Keratinocyte (primary cell): ENCODE data around the gene ARSB. TPM values are rescaled to one million over a fixed set of nuclear protein-coding genes. Genes with fewer than 3 reads are reported as not detected.

ENCODE experiments used
- DNase-seq: peaks from one replicate; pipeline ENCODE4 v3.0.0-alpha.2; 2011; ENCODE audit warnings: low read depth, missing footprints, low spot score
- FAIRE-seq: peaks from 2 replicates; lab custom pipeline; 2011; peaks lifted over from hg19 to GRCh38; lab: Jason Lieb, UNC
- H2AFZ ChIP-seq: 2 replicates; pipeline ENCODE4 v1.6.0; 2012; ENCODE audit warnings: low read length, control low read depth, inconsistent platforms; ENCODE audit not compliant: control insufficient read depth
- H3K27ac ChIP-seq: 2 replicates; pipeline ENCODE4 v1.5.1; 2011; ENCODE audit warnings: low read length; ENCODE audit not compliant: control insufficient read depth, insufficient read depth
- H3K27me3 ChIP-seq: 3 replicates; pipeline ENCODE4 v1.6.0; 2011; ENCODE audit warnings: low read length; ENCODE audit not compliant: control insufficient read depth, insufficient read depth; ENCODE audit errors: extremely low read depth
- H3K36me3 ChIP-seq, 2 experiments: 2 replicates in 1 of 2; 3 replicates in 1 of 2; pipeline ENCODE4 v1.5.1; 2011; ENCODE audit warnings: low read length in 2 of 2, mild to moderate bottlenecking in 1 of 2; ENCODE audit not compliant: control insufficient read depth in 2 of 2, insufficient read depth in 2 of 2; ENCODE audit errors: extremely low read depth in 1 of 2
- H3K4me1 ChIP-seq: 3 replicates; pipeline ENCODE4 v1.5.1; 2011; ENCODE audit warnings: low read length; ENCODE audit not compliant: control insufficient read depth, insufficient read depth; ENCODE audit errors: extremely low read depth
- H3K4me2 ChIP-seq: 3 replicates; pipeline ENCODE4 v1.6.0; 2011; ENCODE audit warnings: low read depth, low read length; ENCODE audit not compliant: control insufficient read depth, insufficient read depth; ENCODE audit errors: extremely low read depth
- H3K4me3 ChIP-seq, 3 experiments: fragments of 200-600 bp in 1 of 3; sonication (generic) in 1 of 3; 2 replicates in 2 of 3; 3 replicates in 1 of 3; pipeline ENCODE4 v1.5.1; 2011 to 2016; ENCODE audit warnings: low read length in 3 of 3, mild to moderate bottlenecking in 3 of 3, control low read depth in 2 of 3, inconsistent platforms in 1 of 3, low read depth in 1 of 3, mixed read lengths in 1 of 3, mixed run types in 1 of 3, moderate library complexity in 1 of 3; ENCODE audit not compliant: control insufficient read depth in 2 of 3, insufficient read depth in 2 of 3; ENCODE audit errors: extremely low read depth in 1 of 3
- H3K79me2 ChIP-seq: 2 replicates; pipeline ENCODE4 v1.6.0; 2012; ENCODE audit warnings: low read length; ENCODE audit not compliant: control insufficient read depth, insufficient read depth
- H3K9ac ChIP-seq: 3 replicates; pipeline ENCODE4 v1.6.0; 2011; ENCODE audit warnings: low read length; ENCODE audit not compliant: control insufficient read depth, insufficient read depth; ENCODE audit errors: extremely low read depth
- H3K9me1 ChIP-seq: 3 replicates; pipeline ENCODE4 v1.6.0; 2011; ENCODE audit warnings: low read length; ENCODE audit not compliant: control insufficient read depth, insufficient read depth; ENCODE audit errors: extremely low read depth
- H3K9me3 ChIP-seq: 2 replicates; pipeline ENCODE4 v1.5.1; 2012; ENCODE audit warnings: low read depth, low read length; ENCODE audit not compliant: control insufficient read depth
- H4K20me1 ChIP-seq: 3 replicates; pipeline ENCODE4 v1.6.0; 2011; ENCODE audit warnings: low read length; ENCODE audit not compliant: control insufficient read depth, insufficient read depth; ENCODE audit errors: extremely low read depth
- EZH2 ChIP-seq: IDR thresholded peaks from one replicate; pipeline ENCODE4 v1.6.1; 2012; ENCODE audit warnings: inconsistent platforms, mild to moderate bottlenecking, low read length, moderate library complexity
- dilution Hi-C: fragments of 300-500 bp; cut with MboI; formaldehyde crosslinking; loops from one replicate; pipeline ENCODE4 v1.7.0; 2020; ENCODE audit warnings: low sequenced_read_pairs; ENCODE audit not compliant: extremely low pct_ligation_motif_present
- polyA plus RNA-seq, 5 experiments: library from polyadenylated mRNA; depleted of rRNA in 3 of 5; stranded (reverse) in 3 of 5; stranded (forward) in 1 of 5; unstranded in 1 of 5; fragments of >200 nt; gene quantifications; 1 replicate in 1 of 5; 2 replicates in 3 of 5; 3 replicates in 1 of 5; pipeline versions ENCODE4 v1.2.1 to v1.2.3, GENCODE V29; 2011 to 2012; ENCODE audit warnings: missing spikeins in 2 of 5, low read depth in 1 of 5, low replicate concordance in 1 of 5
- TF ChIP-seq, protein P1 (sequence below), 3 experiments: IDR thresholded peaks in 1 of 3; conservative IDR thresholded peaks in 1 of 3; optimal IDR thresholded peaks in 1 of 3; 2 replicates in 2 of 3; 3 replicates in 1 of 3; pipeline versions ENCODE3 to v1.5.1; 2011; ENCODE audit warnings: low read length in 3 of 3, mild to moderate bottlenecking in 3 of 3, moderate library complexity in 2 of 3, control low read depth in 1 of 3, inconsistent platforms in 1 of 3; ENCODE audit not compliant: insufficient read depth in 2 of 3; ENCODE audit errors: extremely low read depth in 1 of 3

ARSB gene
- polyA plus RNA-seq, 1 donor (not counting 4 experiments of a cell fraction or from before 2014, with no cell fraction given), result 4.5 TPM

DNA sequence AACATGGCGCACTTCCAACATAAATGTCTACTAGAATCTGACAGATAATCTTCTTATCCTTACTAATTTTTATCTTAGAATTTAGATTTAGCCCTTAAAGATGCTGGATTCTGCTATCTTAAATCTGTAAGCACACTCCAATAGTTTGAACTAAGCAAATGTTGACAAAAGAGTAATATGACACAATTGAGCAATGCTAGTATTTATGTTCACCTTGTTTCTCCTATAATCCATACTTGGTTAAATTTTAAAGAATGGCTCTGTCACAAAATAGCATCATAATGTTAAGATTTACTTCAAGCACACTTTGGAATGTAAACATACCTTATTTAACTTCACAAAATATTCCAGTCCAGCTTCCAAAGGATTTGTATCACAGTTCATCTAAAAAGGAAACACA, 38.8 kb upstream of the ARSB start:
- no peak overlapping the region for H2AFZ ChIP-seq
- H3K4me2 ChIP-seq, result no peak overlapping the region
- H3K27ac ChIP-seq, result no peak overlapping the region
- DNase-seq (no peak), FAIRE-seq (no peak)
- H3K27me3 ChIP-seq, result peaks cover 10% of the 10 kb centered on the region
- peaks cover 4% of the 10 kb centered on the region for H3K4me1 ChIP-seq
- no peak for TF ChIP-seq EZH2
- TF ChIP-seq, protein P1, sequence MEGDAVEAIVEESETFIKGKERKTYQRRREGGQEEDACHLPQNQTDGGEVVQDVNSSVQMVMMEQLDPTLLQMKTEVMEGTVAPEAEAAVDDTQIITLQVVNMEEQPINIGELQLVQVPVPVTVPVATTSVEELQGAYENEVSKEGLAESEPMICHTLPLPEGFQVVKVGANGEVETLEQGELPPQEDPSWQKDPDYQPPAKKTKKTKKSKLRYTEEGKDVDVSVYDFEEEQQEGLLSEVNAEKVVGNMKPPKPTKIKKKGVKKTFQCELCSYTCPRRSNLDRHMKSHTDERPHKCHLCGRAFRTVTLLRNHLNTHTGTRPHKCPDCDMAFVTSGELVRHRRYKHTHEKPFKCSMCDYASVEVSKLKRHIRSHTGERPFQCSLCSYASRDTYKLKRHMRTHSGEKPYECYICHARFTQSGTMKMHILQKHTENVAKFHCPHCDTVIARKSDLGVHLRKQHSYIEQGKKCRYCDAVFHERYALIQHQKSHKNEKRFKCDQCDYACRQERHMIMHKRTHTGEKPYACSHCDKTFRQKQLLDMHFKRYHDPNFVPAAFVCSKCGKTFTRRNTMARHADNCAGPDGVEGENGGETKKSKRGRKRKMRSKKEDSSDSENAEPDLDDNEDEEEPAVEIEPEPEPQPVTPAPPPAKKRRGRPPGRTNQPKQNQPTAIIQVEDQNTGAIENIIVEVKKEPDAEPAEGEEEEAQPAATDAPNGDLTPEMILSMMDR (optimal IDR thresholded peaks at IDR 0.05 in 1 of 3, IDR thresholded peaks at IDR 0.05 in 1 of 3, conservative IDR thresholded peaks at IDR 0.05 in 1 of 3; ENCODE audit: extremely low read depth in 1 of 3, insufficient read depth in 2 of 3, low read length in 3 of 3), result no peak
- H4K20me1 ChIP-seq, result no peaks in the 10 kb centered on the region
- no peak overlapping the region for H3K9ac ChIP-seq
- H3K36me3 ChIP-seq, result no peaks in the 10 kb centered on the region
- no peaks in the 10 kb centered on the region for H3K79me2 ChIP-seq
- no peaks in the 10 kb centered on the region for H3K9me3 ChIP-seq
- H3K4me3 ChIP-seq, result no peak overlapping the region
- no peaks in the 10 kb centered on the region for H3K9me1 ChIP-seq
- dilution Hi-C loops, result no loop called here

DNA sequence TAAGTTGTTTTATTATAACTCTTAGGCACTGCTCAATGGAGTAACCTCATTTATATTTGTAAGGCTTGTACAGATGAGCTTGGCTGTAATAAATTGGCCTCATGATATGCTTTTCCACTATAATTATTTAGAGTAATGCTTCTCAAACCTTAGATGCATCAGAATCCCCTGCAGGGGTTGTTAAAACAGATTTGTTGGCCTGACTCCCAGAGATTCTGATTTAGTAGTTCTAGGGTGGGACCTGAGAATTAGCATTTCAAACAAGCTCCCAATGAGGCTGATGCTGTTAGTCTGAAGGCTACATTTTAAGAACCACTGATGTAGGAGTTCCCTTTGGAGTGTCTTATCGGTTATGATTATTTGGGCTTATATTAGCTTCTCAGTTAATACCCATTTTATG, 38.2 kb upstream of the ARSB start:
- H3K4me1 ChIP-seq, result peaks cover 4% of the 10 kb centered on the region
- no peak overlapping the region for H3K27ac ChIP-seq
- no peak overlapping the region for H3K9ac ChIP-seq
- no peak overlapping the region for H3K4me3 ChIP-seq
- no peak overlapping the region for H2AFZ ChIP-seq
- dilution Hi-C loops, result no loop called here
- DNase-seq, result no peak
- TF ChIP-seq EZH2, result no peak
- TF ChIP-seq, protein P1 (optimal IDR thresholded peaks at IDR 0.05 in 1 of 3, IDR thresholded peaks at IDR 0.05 in 1 of 3, conservative IDR thresholded peaks at IDR 0.05 in 1 of 3; ENCODE audit: extremely low read depth in 1 of 3, insufficient read depth in 2 of 3, low read length in 3 of 3), result no peak
- H3K4me2 ChIP-seq, result no peak overlapping the region
- H3K27me3 ChIP-seq, result peaks cover 10% of the 10 kb centered on the region
- H4K20me1 ChIP-seq, result no peaks in the 10 kb centered on the region
- H3K79me2 ChIP-seq, result no peaks in the 10 kb centered on the region
- peak; percentile 26 for FAIRE-seq
- H3K36me3 ChIP-seq, result no peaks in the 10 kb centered on the region
- no peaks in the 10 kb centered on the region for H3K9me3 ChIP-seq
- no peaks in the 10 kb centered on the region for H3K9me1 ChIP-seq
